Cerebellar nuclear complex (tissue), 1 donor: ENCODE data around the gene FAM171A2.
"Not testable (repeated sequence)": the region's sequence is repeated elsewhere in the genome, so short reads cannot be mapped to it uniquely, and the experiment has no call there.

ENCODE experiments used
- DNase-seq, 2 experiments: peaks; one replicate each; lab custom pipeline; 2025; lab: John Stamatoyannopoulos, UW

FAM171A2 gene

DNA sequence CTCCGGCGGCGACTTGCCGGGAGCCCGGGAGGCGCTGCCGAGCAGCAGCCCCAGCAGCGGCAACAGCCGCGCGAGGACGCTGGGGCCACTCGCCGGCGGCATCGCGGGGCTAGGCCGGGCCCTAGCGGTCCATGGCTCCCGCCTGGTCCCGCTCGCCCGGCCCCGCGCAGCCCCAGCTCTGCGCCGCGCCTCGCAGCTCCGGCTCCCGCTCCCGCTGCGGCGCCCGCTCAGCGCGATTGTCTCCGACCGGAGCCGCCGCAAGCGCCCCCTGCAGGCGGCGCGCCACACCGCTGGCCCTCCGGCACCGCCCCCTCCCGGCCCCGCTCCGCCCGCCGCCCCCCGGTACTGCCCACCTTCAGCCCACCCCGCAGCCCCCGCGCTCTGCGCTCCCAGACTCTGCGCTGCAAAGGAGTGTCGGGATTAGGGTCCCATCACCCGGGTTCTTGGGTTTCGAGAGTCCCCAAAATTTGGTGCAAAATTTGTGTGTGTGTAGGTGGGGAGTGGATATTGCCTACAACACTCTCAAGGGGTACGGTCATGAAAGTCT is at the start of gene FAM171A2:
FAM171A2 (minus strand) TSS at position 241 of the 547 bp plus-strand sequence; CDS start at position 102, 139 bp downstream.
- no peak for DNase-seq

DNA sequence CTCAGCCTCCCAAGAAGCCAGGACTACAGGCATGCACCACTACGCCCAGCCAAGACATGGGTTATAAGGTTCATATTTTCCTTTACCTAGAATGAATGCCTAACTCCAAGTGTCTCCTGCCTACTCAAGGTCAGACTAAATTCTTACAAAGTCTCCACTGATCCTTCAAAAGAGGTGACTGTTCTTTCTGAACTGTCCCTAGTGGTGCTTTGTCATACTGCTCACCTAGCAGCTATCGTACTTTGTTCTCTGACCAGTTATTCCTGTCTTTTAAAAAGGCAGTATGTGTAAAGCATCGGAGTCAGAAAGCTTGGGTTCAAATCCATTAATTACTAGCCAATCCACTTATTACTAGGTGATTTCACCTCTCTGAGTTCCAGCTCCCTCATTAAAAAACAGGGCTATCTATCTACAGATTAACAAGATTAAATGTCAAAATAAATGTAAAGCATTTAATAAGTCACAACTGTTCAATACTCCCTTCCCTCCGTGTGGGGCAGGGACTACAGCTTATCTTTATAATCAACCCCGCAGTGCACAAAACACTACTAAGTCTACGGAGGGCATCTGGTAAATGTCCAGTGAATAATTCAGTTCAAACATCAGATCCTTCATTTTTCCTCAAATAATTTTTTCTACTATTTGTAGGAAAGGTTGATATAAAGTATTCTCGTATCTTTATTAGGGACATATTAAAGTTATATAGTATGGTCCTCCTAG is 45.8 kb upstream of the FAM171A2 start:
- no peak for DNase-seq

- no peak for DNase-seq
Observed at GRCh38 chr17:44408786-44409185, 45.1 kb upstream of the FAM171A2 start.

DNA sequence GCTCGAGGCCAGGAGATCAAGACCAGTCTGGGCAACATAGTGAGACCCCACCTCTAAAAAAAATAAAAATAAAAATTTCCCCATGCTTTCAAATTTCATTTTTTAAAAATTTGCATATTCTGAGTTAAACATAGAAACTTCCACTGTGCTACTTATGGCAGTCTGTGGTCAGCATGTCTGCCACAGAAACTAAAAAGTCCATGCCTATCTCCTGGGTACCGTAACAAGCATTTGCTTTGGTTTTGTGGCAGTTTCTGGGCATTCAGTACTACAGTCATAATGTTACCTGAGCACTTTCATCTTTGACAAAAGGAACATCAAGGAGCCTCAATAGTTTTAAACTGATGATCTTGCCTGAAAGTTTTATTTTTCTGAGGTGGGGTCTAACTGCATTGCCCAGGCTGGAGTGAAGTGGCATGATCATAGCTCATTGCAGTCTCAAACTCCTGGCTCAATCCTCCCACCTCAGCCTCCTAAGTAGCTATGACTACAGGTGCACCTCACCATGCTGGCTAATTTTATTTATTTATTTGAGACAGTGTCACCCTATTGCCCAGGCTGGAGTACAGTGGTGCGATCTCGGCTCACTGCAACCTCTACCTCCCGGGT is 39.0 kb upstream of the FAM171A2 start:
- DNase-seq: no peak

- DNase-seq: no peak
Observed at GRCh38 chr17:44400226-44400847, 36.7 kb upstream of the FAM171A2 start.

DNA sequence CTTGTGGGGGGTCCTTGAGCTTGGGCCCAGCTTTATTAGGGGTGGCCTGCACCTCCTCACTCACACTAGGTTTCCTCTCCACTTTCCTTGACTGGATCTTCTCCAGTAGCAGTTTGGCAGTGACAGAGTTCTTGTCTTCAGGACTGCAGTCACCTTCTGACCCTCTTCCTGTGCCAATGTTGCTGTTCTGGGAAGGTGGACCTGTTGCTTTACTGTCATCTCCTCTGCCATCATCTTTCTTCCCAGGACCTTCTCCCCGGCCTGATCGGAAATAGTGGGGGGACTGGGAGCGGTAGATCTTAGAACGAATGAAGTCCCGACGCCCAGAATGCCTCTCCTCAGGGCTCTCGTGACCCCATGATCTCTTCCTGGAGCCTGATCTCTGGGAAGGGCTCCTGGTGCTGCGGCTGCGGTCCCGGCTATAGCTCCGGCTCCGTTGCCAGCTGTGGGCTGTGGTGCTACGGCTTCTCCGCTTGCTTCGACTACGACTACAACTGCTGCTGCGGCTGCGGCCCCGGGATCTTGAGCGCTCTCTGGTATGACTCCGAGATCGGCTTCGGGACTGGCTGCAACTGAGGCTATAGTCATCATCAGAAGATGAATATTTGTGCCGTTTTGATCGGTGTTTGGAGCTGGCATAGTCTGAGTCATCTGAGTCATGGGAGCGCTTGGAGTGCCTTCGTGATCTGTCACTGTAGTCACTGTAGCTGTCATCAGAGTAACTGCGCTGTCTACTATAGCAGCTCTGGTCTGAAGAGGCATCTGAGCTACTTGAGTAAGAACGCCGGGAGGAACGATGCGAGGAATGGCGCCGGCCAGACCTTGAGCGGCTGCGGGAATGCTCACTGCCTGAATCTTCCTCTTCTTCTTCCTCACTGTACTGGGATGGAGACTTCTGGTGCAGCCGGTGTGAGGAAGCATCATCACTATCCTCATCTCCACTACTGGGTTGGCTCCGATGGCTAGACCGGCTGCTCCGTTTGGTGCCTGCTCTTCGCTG is 35.3 kb upstream of the FAM171A2 start:
- no peak for DNase-seq

- DNase-seq: no peak
Observed at GRCh38 chr17:44397479-44398440, 34.1 kb upstream of the FAM171A2 start.

DNA sequence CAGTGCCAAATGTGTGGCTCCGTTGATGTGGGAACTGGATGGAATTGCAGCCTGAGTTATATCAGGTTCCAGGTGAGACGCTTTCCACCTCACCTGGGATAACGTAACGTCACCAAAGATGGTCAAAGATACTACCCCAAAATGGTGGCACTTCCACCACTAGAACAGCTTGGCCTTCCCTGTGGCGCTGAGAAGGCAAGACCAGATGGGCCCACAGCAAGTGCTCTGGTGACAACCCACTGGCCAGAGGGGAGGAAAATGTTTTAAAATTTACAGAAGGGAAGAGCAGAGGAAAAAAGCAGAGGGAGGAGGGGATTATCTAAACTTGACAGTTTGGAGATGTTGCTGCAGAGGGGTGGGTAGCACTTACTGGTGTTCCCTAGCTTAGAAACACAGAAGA is 33.3 kb upstream of the FAM171A2 start:
- no peak for DNase-seq

DNA sequence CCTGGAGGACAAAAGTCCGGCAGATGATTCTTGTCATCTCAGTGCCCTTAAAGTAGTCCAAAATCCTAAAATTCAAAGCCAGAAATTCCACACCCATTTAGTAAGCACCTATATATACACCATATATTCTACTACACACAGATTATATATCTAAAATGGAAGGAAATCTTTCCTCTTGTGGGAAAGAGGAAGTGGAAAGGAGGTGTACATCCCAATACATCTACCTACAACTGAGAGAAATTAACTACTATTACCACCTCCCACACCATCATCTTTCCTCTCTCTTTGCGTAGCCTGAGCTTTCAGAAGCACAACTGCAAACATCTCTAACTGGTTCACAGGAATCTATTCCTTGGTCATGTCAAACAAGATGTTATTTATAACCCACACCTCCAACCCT is 31.2 kb upstream of the FAM171A2 start:
- no peak for DNase-seq

DNA sequence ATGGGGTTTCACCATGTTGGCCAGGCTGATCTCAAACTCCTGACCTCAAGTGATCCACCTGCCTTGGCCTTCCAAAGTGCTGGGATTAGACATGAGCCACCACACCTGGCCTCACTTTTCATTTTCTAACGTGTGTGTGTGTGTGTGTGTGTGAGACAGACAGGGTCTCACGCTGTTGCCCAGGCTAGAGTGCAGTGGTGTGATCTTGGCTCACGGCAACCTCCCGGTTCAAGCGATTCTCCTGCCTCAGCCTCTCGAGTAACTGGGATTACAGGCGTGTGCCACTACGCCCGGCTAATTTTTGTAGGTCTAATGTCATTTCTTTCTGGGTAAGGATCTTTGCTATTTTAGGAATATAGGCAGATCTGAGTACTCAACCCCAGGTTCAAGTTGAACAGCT is 30.5 kb upstream of the FAM171A2 start:
- DNase-seq: not testable (repeated sequence)

DNA sequence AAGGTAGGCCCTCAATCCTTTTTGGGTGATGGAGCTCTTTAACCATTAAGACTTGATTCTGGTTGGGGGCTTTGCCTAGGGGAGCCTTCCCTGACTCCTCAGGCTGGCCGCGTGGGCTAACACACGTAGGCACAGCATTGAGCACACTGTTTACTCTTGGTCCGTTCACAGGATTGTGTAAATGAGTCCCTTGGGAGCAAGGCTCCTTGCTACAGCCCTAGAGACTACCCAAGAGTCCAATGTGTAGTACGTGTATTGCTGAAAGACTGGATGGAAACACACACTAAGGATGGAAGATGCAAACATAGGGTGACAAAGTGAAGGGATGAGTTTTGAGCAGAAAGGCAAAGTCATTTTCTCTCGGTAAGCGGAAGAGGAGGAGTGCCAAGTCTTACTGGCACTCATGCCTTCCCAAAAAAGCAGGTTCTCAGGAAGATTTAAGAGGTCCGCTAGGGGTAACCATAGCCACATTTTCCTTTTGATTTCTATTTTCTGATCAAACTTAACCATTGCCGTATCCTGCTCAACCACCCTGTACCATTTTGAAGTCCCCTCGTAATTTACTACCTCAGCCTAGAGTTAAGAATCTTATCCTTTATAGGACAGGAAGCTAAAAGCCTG is 26.7 kb upstream of the FAM171A2 start:
- DNase-seq: no peak

GRCh38 chr17:44389723-44390202 is 26.1 kb upstream of the FAM171A2 start:
- no peak for DNase-seq

DNA sequence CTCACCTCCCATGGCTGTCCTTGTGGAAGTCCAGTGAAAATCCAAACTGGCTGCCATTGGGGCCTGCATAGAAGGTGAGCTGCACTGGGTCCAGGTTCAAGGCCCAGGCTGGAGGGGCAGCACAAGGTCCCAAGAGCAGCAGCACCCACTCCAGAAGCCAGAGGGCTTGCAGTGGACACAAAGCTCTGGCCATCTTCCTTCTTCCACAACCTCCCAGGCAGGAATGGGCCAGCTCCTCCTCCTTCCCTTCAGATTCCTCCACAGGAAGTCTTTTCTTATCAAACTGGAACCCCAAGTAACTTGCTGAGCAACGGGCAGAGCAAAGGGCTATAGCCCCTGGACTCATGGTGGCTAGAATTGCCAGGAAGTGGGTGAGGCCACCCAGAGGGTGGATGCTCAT is 25.6 kb upstream of the FAM171A2 start, which contains the start of gene ITGA2B:
ITGA2B (minus strand) TSS at position 369 of the 400 bp plus-strand sequence; CDS start at position 193, 176 bp downstream.
- DNase-seq: no peak

DNA sequence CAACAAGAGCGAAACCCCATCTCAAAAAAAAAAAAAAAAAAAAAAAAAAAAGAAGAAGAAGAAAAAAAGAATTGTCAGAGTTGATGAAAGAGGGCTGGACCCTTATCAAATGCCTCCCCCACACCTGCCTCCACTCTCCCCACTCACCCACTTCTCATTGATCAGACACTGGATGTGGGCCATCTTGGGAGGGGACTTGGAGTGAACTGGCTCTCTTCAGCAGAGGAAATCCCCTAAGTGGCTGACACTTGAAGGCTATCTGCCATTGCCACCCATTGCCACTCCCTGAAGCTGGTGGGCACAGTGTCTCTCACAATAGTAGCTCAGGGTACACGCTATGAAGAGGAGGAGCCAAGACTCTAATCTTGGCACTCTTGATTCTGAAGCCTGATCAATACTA is 24.2 kb upstream of the FAM171A2 start:
- DNase-seq: no peak

- DNase-seq: no peak
Observed at GRCh38 chr17:44386182-44386525, 22.5 kb upstream of the FAM171A2 start.

DNA sequence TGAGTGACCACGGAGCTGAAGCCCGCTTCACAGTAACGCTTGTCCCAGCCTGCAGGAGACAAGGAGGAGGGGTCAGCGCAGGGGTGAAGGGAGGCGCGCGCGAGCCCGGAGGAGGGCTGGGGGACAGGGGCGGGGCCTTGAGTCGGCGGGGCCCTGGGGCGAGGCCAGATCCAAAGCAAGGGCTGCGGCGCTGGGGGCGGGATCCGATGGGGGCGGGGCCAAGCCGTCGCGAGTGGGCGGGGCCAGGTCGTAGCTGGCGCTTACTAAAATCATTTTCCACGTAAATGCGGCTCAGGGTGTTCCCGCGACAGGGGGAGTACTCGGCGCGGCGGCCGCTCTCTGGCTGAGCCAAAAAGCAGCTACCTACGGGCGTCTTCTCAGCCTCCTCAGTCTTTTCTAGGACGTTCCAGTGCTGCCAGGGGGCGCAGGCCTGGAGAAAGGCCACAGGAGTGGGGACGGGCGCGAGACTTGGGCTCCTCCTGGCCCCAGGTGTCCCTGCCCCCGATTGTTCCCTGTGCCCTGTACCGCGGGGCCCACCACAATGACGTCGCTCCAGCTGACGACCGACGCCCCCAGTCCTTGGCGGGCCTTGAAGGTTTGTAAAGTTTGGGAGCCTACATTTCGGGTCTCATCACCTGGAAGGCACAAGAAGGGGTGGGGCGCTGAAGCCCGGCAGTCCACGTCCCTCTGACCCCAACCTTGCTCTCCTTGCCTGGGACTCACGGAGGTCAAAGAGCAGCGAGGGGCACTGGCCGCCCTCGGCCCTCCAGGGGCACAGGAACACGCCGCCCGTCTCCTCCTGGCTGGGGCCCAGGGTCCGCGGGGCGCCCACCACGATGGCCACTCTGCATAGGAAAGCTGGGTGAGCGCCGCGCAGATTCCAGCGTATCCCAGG is 21.9 kb upstream of the FAM171A2 start:
- peak in 1 of 2 experiments; percentile 17 for DNase-seq

GRCh38 chr17:44384823-44385286 is 21.2 kb upstream of the FAM171A2 start:
- no peak for DNase-seq

DNA sequence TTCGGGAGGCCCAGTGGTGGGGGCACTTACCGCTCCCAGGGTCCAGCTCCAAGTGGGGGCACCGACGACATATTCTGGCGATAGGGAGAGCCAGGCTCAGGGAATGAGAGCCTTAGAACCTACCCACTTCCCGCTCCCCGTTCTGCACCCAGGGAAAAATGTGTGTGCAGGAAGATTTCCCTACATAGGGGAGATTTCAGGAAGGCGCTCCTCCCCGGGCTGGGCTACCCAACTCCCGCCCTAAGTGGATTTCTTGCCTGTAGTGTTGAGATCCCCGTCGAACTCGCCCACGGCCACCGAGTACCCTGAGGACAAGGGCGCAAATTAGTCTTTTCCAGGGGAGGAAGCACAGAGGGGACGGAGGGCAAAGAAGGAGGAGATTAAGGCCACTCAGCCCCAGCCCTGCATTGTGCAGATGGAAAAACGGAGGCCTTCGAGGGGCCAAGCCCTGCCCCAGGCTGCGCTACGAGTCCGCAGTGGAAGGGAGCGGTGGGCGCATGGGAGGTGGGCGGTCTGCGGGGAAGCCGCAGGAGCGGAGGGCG is 20.7 kb upstream of the FAM171A2 start:
- no peak for DNase-seq
